SK-N-SH treated with all-trans-retinoic acid at 6 μM for 48 hours (cell line): ENCODE measurements around the gene WDR90.

Source experiments
- ATAC-seq: fragments of 200-7000 bp; cut with Tn5 transposase; 3 replicates; pipeline ENCODE4 v1.9.1; 2020; ENCODE audit warnings: mild to moderate bottlenecking, moderate library complexity
- ARNTL ChIP-seq: fragments of 450-650 bp; formaldehyde crosslinking; IDR thresholded peaks from 2 replicates; pipeline ENCODE4 v1.5.0; 2020; ENCODE audit warnings: low read depth, mild to moderate bottlenecking, moderate library complexity, borderline replicate concordance
- BACH2 ChIP-seq: fragments of 250-450 bp; sonication (Bioruptor Pico); IDR thresholded peaks from 2 replicates; pipeline ENCODE4 v1.9.0; 2021; ENCODE audit warnings: mild to moderate bottlenecking, borderline replicate concordance
- ESRRG ChIP-seq: fragments of 250-450 bp; sonication (Bioruptor Pico); IDR thresholded peaks from 2 replicates; pipeline ENCODE4 v1.6.1; 2021; ENCODE audit warnings: mild to moderate bottlenecking
- GLIS3 ChIP-seq: fragments of 250-450 bp; sonication (Bioruptor Pico); IDR thresholded peaks from 2 replicates; pipeline ENCODE4 v1.5.0; 2020; ENCODE audit warnings: mild to moderate bottlenecking, moderate library complexity
- ISL1 ChIP-seq: fragments of 250-450 bp; sonication (Bioruptor Pico); IDR thresholded peaks from 2 replicates; pipeline ENCODE4 v2.1.2; 2022; ENCODE audit warnings: mild to moderate bottlenecking, moderate library complexity
- RARB ChIP-seq: fragments of 250-450 bp; sonication (Bioruptor Pico); IDR thresholded peaks from 2 replicates; pipeline ENCODE4 v1.8.0; 2021; ENCODE audit warnings: mild to moderate bottlenecking, moderate library complexity
- SNAI2 ChIP-seq: fragments of 250-450 bp; sonication (Bioruptor Pico); IDR thresholded peaks from 2 replicates; pipeline ENCODE4 v1.5.0; 2020; ENCODE audit warnings: mild to moderate bottlenecking, moderate library complexity
- TCF4 ChIP-seq: fragments of 250-450 bp; sonication (Bioruptor Pico); IDR thresholded peaks from 2 replicates; pipeline ENCODE4 v1.8.0; 2021; ENCODE audit warnings: mild to moderate bottlenecking, moderate library complexity, borderline replicate concordance
- TOX ChIP-seq: fragments of 250-450 bp; sonication (Bioruptor Pico); IDR thresholded peaks from 2 replicates; pipeline ENCODE4 v1.8.0; 2021; ENCODE audit warnings: mild to moderate bottlenecking, moderate library complexity, borderline replicate concordance
- ZC3H10 ChIP-seq: fragments of 250-450 bp; sonication (Bioruptor Pico); IDR thresholded peaks from 2 replicates; pipeline ENCODE4 v1.5.1; 2021; ENCODE audit warnings: mild to moderate bottlenecking, moderate library complexity
- ZFP3 ChIP-seq: fragments of 250-450 bp; sonication (Bioruptor Pico); IDR thresholded peaks from 2 replicates; pipeline ENCODE4 v1.5.0; 2020; ENCODE audit warnings: mild to moderate bottlenecking, moderate library complexity
- ZFP30 ChIP-seq: fragments of 450-650 bp; formaldehyde crosslinking; IDR thresholded peaks from 2 replicates; pipeline ENCODE4 v1.5.0; 2022; ENCODE audit warnings: mild to moderate bottlenecking, moderate library complexity
- ZNF565 ChIP-seq: fragments of 450-650 bp; formaldehyde crosslinking; conservative IDR thresholded peaks from 2 replicates; pipeline ENCODE4 v1.5.0; 2020; ENCODE audit warnings: low read depth, mild to moderate bottlenecking, moderate library complexity
- ZNF70 ChIP-seq: fragments of 450-650 bp; formaldehyde crosslinking; IDR thresholded peaks from 2 replicates; pipeline ENCODE4 v1.5.0; 2020; ENCODE audit warnings: mild to moderate bottlenecking, moderate library complexity
- ZNF8 ChIP-seq: fragments of 450-650 bp; formaldehyde crosslinking; IDR thresholded peaks from 2 replicates; pipeline ENCODE4 v1.5.0; 2020; ENCODE audit warnings: mild to moderate bottlenecking, moderate library complexity
- TF ChIP-seq, protein P1 (sequence below): fragments of 250-450 bp; sonication (Bioruptor Pico); IDR thresholded peaks from 2 replicates; pipeline ENCODE4 v1.8.0; 2021; ENCODE audit warnings: low read depth, mild to moderate bottlenecking, moderate library complexity, borderline replicate concordance
- TF ChIP-seq, protein P2 (sequence below): fragments of 250-450 bp; sonication (Bioruptor Pico); IDR thresholded peaks from 2 replicates; pipeline ENCODE4 v1.5.0; 2020; ENCODE audit warnings: mild to moderate bottlenecking, moderate library complexity
- TF ChIP-seq, protein P3 (sequence below): fragments of 250-450 bp; sonication (Bioruptor Pico); IDR thresholded peaks from 2 replicates; pipeline ENCODE4 v1.5.1; 2020; ENCODE audit warnings: low read depth, mild to moderate bottlenecking, moderate library complexity
- TF ChIP-seq, protein P4 (sequence below): fragments of 250-450 bp; sonication (Bioruptor Pico); IDR thresholded peaks from 2 replicates; pipeline ENCODE4 v1.8.0; 2020; ENCODE audit warnings: mild to moderate bottlenecking, moderate library complexity, borderline replicate concordance

Gene WDR90

DNA sequence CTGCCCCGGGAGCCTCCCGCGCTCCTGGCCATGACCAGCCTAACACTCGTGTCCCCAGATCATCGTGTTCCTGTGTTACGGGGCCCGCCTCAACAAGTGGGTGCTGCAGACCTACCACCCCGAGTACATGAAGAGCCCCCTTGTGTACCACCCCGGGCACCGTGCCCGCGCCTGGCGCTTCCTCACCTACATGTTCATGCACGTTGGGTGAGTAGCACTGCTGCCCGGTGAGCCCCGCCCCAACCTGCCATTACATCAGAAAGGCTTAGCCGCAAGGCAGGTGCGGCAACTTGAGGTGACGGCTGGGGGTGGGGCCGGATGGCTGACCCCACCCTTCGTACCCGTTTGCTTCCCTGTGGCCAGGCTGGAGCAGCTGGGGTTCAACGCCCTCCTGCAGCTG is 27.7 kb downstream of the WDR90 start:
- TF ChIP-seq SNAI2 (CRISPR knock-in tag) (no peak), ZNF8 (CRISPR knock-in tag) (no peak), BACH2 (no peak), TCF4 (CRISPR knock-in tag) (no peak), ISL1 (CRISPR knock-in tag) (no peak), ZFP30 (no peak), ZNF70 (CRISPR knock-in tag) (no peak), RARB (CRISPR knock-in tag) (no peak), ESRRG (CRISPR knock-in tag) (no peak), ZFP3 (CRISPR knock-in tag) (no peak), ZNF565 (no peak), TOX (CRISPR knock-in tag) (no peak)
- TF ChIP-seq, protein P1, sequence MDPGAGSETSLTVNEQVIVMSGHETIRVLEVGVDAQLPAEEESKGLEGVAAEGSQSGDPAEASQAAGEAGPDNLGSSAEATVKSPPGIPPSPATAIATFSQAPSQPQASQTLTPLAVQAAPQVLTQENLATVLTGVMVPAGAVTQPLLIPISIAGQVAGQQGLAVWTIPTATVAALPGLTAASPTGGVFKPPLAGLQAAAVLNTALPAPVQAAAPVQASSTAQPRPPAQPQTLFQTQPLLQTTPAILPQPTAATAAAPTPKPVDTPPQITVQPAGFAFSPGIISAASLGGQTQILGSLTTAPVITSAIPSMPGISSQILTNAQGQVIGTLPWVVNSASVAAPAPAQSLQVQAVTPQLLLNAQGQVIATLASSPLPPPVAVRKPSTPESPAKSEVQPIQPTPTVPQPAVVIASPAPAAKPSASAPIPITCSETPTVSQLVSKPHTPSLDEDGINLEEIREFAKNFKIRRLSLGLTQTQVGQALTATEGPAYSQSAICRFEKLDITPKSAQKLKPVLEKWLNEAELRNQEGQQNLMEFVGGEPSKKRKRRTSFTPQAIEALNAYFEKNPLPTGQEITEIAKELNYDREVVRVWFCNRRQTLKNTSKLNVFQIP (CRISPR knock-in tag) = no peak
- TF ChIP-seq, protein P2, sequence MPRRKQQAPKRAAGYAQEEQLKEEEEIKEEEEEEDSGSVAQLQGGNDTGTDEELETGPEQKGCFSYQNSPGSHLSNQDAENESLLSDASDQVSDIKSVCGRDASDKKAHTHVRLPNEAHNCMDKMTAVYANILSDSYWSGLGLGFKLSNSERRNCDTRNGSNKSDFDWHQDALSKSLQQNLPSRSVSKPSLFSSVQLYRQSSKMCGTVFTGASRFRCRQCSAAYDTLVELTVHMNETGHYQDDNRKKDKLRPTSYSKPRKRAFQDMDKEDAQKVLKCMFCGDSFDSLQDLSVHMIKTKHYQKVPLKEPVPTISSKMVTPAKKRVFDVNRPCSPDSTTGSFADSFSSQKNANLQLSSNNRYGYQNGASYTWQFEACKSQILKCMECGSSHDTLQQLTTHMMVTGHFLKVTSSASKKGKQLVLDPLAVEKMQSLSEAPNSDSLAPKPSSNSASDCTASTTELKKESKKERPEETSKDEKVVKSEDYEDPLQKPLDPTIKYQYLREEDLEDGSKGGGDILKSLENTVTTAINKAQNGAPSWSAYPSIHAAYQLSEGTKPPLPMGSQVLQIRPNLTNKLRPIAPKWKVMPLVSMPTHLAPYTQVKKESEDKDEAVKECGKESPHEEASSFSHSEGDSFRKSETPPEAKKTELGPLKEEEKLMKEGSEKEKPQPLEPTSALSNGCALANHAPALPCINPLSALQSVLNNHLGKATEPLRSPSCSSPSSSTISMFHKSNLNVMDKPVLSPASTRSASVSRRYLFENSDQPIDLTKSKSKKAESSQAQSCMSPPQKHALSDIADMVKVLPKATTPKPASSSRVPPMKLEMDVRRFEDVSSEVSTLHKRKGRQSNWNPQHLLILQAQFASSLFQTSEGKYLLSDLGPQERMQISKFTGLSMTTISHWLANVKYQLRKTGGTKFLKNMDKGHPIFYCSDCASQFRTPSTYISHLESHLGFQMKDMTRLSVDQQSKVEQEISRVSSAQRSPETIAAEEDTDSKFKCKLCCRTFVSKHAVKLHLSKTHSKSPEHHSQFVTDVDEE (CRISPR knock-in tag) = no peak
- TF ChIP-seq, protein P3, sequence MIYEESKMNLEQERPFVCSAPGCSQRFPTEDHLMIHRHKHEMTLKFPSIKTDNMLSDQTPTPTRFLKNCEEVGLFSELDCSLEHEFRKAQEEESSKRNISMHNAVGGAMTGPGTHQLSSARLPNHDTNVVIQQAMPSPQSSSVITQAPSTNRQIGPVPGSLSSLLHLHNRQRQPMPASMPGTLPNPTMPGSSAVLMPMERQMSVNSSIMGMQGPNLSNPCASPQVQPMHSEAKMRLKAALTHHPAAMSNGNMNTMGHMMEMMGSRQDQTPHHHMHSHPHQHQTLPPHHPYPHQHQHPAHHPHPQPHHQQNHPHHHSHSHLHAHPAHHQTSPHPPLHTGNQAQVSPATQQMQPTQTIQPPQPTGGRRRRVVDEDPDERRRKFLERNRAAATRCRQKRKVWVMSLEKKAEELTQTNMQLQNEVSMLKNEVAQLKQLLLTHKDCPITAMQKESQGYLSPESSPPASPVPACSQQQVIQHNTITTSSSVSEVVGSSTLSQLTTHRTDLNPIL (CRISPR knock-in tag) = no peak
- TF ChIP-seq, protein P4, sequence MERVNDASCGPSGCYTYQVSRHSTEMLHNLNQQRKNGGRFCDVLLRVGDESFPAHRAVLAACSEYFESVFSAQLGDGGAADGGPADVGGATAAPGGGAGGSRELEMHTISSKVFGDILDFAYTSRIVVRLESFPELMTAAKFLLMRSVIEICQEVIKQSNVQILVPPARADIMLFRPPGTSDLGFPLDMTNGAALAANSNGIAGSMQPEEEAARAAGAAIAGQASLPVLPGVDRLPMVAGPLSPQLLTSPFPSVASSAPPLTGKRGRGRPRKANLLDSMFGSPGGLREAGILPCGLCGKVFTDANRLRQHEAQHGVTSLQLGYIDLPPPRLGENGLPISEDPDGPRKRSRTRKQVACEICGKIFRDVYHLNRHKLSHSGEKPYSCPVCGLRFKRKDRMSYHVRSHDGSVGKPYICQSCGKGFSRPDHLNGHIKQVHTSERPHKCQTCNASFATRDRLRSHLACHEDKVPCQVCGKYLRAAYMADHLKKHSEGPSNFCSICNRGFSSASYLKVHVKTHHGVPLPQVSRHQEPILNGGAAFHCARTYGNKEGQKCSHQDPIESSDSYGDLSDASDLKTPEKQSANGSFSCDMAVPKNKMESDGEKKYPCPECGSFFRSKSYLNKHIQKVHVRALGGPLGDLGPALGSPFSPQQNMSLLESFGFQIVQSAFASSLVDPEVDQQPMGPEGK (CRISPR knock-in tag) = no peak
- no peak for ATAC-seq

DNA sequence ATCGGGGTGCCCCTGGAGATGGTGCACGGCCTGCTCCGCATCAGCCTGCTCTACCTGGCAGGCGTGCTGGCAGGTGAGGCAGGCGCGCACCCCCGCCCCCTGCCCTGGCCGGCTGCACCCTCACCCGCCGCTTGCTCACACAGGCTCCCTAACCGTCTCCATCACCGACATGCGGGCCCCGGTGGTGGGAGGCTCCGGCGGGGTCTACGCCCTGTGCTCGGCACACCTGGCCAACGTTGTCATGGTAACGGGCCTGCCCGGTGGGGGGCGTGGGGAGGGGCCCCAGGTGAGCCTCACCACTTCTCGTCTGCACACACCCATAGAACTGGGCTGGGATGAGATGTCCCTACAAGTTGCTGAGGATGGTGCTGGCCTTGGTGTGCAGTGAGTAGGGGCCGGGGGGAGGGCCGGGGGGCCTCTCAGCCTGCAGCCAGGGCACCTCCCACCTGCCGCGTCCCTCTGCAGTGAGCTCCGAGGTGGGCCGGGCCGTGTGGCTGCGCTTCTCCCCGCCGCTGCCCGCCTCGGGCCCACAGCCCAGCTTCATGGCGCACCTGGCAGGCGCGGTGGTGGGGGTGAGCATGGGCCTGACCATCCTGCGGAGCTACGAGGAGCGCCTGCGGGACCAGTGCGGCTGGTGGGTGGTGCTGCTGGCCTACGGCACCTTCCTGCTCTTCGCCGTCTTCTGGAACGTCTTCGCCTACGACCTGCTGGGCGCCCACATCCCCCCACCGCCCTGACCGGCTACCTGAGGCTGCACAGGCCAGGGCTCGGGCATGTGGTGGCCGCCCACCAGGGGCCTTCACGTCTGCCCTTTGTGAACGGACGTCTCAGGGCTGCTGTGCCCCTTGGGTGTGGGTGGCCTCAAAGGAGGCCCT is 28.4 kb downstream of the WDR90 start:
- ATAC-seq = no peak
- TF ChIP-seq, protein P2 (CRISPR knock-in tag) = no peak
- TF ChIP-seq TCF4 (CRISPR knock-in tag) = no peak
- TF ChIP-seq ZC3H10 (CRISPR knock-in tag) = no peak
- no peak for TF ChIP-seq SNAI2 (CRISPR knock-in tag)
- TF ChIP-seq GLIS3 (CRISPR knock-in tag) = no peak
- no peak for TF ChIP-seq ZFP30

DNA sequence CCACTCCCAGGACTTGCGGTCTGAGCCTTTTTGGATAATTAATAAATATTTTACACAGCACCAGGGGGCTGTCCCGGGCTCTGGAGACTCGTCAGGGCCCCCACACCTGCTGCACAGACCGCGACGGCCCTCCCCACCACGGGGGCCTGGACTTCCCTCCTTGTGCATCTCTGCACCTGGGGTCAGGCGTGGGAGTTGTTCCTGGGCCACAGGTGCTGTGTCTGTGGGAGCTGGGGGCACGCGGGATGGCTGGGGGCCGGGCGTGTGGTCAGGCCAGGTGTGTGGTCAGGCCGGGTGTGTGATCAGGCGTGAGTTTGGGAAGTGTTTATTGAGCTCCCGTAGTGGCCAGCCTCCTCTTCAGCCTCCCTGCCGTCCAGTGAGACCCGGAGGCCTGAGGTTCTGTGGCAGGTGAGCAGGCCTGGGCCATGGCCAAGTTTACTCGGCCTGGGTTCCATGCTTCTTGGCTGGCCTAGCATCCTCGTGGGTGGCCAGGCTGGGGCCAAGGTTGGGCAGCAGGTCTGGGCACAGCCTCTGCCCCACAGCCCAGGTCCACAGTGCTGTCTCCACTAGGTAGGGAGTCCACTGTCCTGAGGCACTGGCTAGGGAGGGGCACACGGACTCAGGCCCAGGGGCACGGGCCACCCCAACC is 29.2 kb downstream of the WDR90 start:
- no peak for ATAC-seq
- TF ChIP-seq ZNF565 (no peak), ARNTL (CRISPR knock-in tag) (no peak), RARB (CRISPR knock-in tag) (no peak)
- TF ChIP-seq, protein P2 (CRISPR knock-in tag) = no peak
- TF ChIP-seq, protein P4 (CRISPR knock-in tag) = no peak
- TF ChIP-seq, all 23 proteins: peak for 0
